HL-60 (cell line): Measurements from ENCODE around the gene MYO16.

Experiments
- CTCF ChIP-seq: IDR thresholded peaks from one replicate; pipeline ENCODE4 v1.5.1; 2011; ENCODE audit warnings: low read length, control low read depth, inconsistent platforms; ENCODE audit not compliant: insufficient read depth
- GABPA ChIP-seq: IDR thresholded peaks from 2 replicates; pipeline ENCODE4 v1.6.1; 2012; ENCODE audit warnings: low read depth
- POLR2AphosphoS5 ChIP-seq: IDR thresholded peaks from 2 replicates; pipeline ENCODE4 v1.6.1; 2012; ENCODE audit warnings: low read depth
- REST ChIP-seq: IDR thresholded peaks from 2 replicates; pipeline ENCODE4 v1.6.1; 2012; ENCODE audit warnings: low read depth; ENCODE audit not compliant: insufficient replicate concordance

- TF ChIP-seq CTCF (no peak), REST (no peak), POLR2AphosphoS5 (no peak), GABPA (no peak)
Measured at GRCh38 chr13:108927615-108928014, 298.2 kb downstream of the MYO16 start.
